ENCODE data around the gene R3HCC1L. TPM values are rescaled to one million over a fixed set of nuclear protein-coding genes. Genes with fewer than 3 reads are reported as not detected.

The R3HCC1L gene
- total RNA-seq, 2 donors from 2014 or later = 12.3 to 14.3 TPM

- H3K9me3 ChIP-seq = no peaks in the 10 kb centered on the region
- peaks cover 7 to 39% of the 10 kb centered on the region in 2 donors for H3K4me1 ChIP-seq (ENCODE audit: control insufficient read depth in 1 of 2, low read depth in 2 of 2)
- H3K27ac ChIP-seq = no peak overlapping the region
- no peak for TF ChIP-seq CTCF (IDR thresholded peaks at IDR 0.05)
- ATAC-seq (ENCODE audit: insufficient number of reproducible peaks, low FRiP score, low read depth) (no peak), DNase-seq (ENCODE audit: low spot score) (no peak)
- no peak overlapping the region for H3K4me3 ChIP-seq
- H3K27me3 ChIP-seq (replicated peaks; ENCODE audit: insufficient read depth) = no peaks in the 10 kb centered on the region
- no peaks in the 10 kb centered on the region for H3K36me3 ChIP-seq
Measured at GRCh38 chr10:98260350-98260749, 125.9 kb downstream of the R3HCC1L start.

GRCh38 chr10:98260752-98261151 lies 126.3 kb downstream of the R3HCC1L start:
- ATAC-seq (ENCODE audit: insufficient number of reproducible peaks, low FRiP score, low read depth) (no peak), DNase-seq (ENCODE audit: low spot score) (no peak)
- Histone ChIP-seq H3K4me1 (ENCODE audit: control insufficient read depth in 1 of 2, low read depth in 2 of 2) (peaks cover 7 to 40% of the 10 kb centered on the region in 2 donors), H3K27ac (no peak overlapping the region), H3K9me3 (no peaks in the 10 kb centered on the region), H3K27me3 (replicated peaks; ENCODE audit: insufficient read depth) (no peaks in the 10 kb centered on the region), H3K36me3 (no peaks in the 10 kb centered on the region), H3K4me3 (no peak overlapping the region)
- no peak for TF ChIP-seq CTCF (IDR thresholded peaks at IDR 0.05)

- Histone ChIP-seq H3K27me3 (replicated peaks; ENCODE audit: insufficient read depth) (no peaks in the 10 kb centered on the region), H3K36me3 (no peaks in the 10 kb centered on the region), H3K4me3 (no peak overlapping the region), H3K4me1 (ENCODE audit: control insufficient read depth in 1 of 2, low read depth in 2 of 2) (peaks cover 8 to 49% of the 10 kb centered on the region in 2 donors), H3K9me3 (no peaks in the 10 kb centered on the region), H3K27ac (no peak overlapping the region)
- DNase-seq (ENCODE audit: low spot score) (no peak), ATAC-seq (ENCODE audit: insufficient number of reproducible peaks, low FRiP score, low read depth) (no peak)
- no peak for TF ChIP-seq CTCF (IDR thresholded peaks at IDR 0.05)
Measured at GRCh38 chr10:98261436-98262277, 127.2 kb downstream of the R3HCC1L start.

- no peak for ATAC-seq (ENCODE audit: insufficient number of reproducible peaks, low FRiP score, low read depth)
- Histone ChIP-seq H3K27ac (no peak overlapping the region), H3K9me3 (no peaks in the 10 kb centered on the region), H3K36me3 (no peaks in the 10 kb centered on the region), H3K4me3 (no peak overlapping the region), H3K4me1 (ENCODE audit: control insufficient read depth in 1 of 2, low read depth in 2 of 2) (peaks cover 10 to 58% of the 10 kb centered on the region in 2 donors), H3K27me3 (replicated peaks; ENCODE audit: insufficient read depth) (no peaks in the 10 kb centered on the region)
- peak; percentile 34 for TF ChIP-seq CTCF (IDR thresholded peaks at IDR 0.05)
- no peak for DNase-seq (ENCODE audit: low spot score)
Measured at GRCh38 chr10:98262571-98262970, 128.1 kb downstream of the R3HCC1L start.

GRCh38 chr10:98263088-98263487 lies 128.6 kb downstream of the R3HCC1L start:
- H3K4me1 ChIP-seq (ENCODE audit: control insufficient read depth in 1 of 2, low read depth in 2 of 2) = peaks cover 10 to 62% of the 10 kb centered on the region in 2 donors
- no peak for TF ChIP-seq CTCF (IDR thresholded peaks at IDR 0.05)
- no peaks in the 10 kb centered on the region for H3K9me3 ChIP-seq
- DNase-seq (ENCODE audit: low spot score) = no peak
- H3K27me3 ChIP-seq (replicated peaks; ENCODE audit: insufficient read depth) = no peaks in the 10 kb centered on the region
- H3K4me3 ChIP-seq = no peak overlapping the region
- no peak for ATAC-seq (ENCODE audit: insufficient number of reproducible peaks, low FRiP score, low read depth)
- H3K27ac ChIP-seq = no peak overlapping the region
- H3K36me3 ChIP-seq = no peaks in the 10 kb centered on the region

Measured in thoracic aorta (tissue), 2 donors.